Measurements from ENCODE around the gene GPR158.
"Not testable (repeated sequence)": the region's sequence is repeated elsewhere in the genome, so short reads cannot be mapped to it uniquely, and the experiment has no call there.

The GPR158 gene, protein sequence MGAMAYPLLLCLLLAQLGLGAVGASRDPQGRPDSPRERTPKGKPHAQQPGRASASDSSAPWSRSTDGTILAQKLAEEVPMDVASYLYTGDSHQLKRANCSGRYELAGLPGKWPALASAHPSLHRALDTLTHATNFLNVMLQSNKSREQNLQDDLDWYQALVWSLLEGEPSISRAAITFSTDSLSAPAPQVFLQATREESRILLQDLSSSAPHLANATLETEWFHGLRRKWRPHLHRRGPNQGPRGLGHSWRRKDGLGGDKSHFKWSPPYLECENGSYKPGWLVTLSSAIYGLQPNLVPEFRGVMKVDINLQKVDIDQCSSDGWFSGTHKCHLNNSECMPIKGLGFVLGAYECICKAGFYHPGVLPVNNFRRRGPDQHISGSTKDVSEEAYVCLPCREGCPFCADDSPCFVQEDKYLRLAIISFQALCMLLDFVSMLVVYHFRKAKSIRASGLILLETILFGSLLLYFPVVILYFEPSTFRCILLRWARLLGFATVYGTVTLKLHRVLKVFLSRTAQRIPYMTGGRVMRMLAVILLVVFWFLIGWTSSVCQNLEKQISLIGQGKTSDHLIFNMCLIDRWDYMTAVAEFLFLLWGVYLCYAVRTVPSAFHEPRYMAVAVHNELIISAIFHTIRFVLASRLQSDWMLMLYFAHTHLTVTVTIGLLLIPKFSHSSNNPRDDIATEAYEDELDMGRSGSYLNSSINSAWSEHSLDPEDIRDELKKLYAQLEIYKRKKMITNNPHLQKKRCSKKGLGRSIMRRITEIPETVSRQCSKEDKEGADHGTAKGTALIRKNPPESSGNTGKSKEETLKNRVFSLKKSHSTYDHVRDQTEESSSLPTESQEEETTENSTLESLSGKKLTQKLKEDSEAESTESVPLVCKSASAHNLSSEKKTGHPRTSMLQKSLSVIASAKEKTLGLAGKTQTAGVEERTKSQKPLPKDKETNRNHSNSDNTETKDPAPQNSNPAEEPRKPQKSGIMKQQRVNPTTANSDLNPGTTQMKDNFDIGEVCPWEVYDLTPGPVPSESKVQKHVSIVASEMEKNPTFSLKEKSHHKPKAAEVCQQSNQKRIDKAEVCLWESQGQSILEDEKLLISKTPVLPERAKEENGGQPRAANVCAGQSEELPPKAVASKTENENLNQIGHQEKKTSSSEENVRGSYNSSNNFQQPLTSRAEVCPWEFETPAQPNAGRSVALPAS (N-terminal part only)

DNA sequence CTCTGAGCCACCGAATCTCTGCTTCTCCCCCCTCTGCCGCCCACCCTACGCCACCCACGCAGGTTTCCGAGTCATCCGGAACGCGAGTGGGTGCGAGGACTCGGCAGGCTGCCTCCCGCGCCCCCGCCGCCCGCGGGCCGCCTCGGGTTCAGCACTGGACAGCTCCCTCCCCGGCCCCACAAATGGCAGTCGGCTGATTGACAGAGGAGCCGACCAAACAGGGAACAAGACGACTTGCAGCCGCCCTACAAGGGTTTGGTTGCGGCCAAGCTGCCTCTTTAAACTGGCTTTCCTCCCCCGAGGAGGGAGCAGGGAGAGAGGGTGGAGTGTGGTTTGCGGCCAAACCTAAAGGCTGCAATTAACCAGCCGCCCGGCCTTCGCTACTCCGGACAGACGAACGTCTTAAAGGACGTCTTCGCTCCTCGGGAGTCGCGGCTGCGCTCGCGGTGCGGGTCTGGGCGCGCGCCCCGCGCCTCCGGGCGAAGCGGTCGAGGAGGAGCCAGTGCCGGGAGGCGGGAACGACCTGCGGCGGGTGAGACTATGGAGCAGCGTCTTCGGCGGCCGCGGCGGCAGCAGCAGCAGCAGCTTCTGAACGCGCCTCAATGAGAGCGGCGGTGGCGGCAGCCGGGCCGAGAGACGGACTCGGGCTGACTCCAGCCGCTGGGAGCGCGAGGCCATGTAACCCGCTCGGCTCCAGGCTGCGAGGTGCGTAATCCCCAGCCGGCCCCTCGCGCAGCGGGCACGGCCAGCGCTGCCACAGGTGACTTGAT lies at the start of gene GPR158:
Gene GPR158, plus strand, starts transcription at position 541 of the 770 bp plus-strand sequence. CDS start 420 bp downstream, outside the sequence.
- peak; percentile 42 to 58 for DNase-seq

DNA sequence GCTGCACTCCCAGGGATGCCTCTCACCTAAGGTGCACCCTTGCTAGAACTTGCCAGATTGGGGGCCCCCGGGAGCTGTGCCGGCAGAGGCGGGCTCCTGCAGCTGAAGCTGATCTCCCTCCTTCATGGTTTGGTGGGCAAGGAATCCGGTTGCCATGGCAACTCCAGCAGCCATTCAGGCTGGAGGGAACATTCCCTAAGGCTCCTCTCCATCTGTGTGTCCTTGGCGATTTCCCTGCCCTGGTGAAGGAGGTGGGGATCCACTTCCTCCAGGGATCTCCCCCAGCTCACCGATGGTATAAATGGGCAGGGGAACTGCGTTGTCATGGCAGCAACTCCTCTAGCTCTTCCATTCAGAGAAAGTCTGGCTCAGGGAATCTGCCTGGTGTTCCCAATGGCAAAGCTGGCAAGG lies 49.6 kb upstream of the GPR158 start:
- no peak for DNase-seq

DNA sequence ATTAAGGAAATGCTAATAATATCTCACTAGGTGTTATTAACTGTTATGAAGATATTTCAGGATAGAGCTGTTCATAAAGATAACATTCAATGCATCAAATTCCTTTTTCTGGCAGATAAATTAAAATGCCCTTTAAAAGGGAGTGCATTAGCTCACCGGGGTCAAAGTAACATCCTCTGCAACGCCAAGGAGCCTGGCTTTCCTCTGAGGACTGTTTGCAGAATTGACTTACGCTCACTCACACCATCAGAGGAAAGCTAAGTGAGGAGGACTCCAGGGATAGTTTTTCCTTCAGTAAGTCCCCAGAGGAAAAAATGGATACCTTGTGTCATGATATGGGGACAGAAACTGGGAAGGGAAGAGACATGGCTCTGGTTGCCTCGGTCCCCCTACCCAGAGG lies 45.2 kb upstream of the GPR158 start:
- DNase-seq: no peak

DNA sequence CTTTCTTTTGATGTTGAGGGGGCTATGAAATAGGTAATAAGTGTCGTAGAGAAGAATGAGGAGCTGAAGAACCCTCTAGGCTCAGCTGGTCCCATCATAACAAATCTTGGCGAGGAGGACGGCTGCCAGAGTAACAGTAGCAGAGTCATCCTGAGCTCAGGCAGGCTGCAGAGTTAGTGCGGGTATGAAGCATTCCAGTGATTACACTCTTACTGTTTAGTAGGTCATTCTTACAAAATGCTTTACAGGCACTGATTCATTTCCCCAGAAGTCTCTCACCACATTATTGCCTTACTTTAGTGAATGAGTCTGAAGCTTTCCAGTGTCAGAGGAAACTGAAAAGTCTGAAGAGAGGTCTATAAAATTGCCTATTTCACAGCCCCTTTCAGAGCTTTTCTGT lies 43.9 kb upstream of the GPR158 start:
- no peak for DNase-seq

DNA sequence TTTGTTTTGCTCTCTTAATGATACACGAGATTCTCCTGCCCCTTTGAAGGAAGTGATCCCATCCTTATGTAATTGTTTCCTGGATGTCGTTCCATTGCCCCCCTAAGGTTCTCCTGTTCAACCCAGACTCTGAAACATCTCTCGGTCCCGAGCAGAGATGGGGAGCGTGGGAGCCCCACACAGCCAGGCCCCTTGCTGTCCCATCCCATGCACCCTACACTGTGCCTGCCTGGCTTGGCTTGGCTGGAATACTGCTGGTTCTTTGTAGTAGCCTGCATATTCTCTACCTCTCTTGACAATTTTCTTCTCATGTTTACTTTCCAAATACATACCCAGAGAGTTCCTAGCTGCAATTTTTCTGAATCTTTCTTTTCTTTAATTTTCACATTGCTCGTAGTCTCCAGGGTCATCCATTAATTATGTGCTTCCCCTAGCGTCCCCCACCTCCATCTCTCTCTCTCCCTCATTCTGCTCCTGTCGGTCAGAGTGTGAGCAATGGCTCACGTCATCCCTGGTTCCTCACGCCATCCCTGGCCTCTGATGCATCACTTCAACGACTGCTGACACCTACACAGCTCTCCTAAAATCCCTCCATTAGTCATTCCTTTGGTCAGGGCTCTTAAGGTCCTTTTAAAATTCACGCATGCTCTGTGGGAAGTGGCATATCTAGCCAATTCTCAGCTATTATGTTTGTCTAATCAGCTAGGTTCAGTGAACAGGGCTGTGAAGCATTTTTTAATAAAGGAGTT lies 32.5 kb upstream of the GPR158 start:
- DNase-seq: no peak

DNA sequence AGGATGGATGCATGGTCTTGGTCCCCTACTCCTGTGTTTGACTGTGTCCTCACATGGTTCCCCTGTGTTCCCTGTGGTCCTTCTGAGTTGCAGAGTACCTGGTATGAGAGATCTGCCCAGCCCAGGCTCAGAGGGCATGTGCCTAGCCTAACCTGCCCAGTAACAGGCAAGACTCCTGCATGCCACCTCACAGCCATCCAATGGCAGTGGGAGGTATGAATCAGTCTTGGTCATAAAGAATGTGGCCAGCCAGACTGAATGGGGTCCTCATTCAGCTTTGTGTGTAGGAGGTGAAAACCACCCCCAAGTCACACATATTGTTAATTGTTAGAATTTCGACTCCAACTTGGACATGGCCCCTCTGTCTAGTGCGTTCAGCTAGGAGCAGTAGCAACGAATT lies 17.2 kb upstream of the GPR158 start:
- DNase-seq: no peak

DNA sequence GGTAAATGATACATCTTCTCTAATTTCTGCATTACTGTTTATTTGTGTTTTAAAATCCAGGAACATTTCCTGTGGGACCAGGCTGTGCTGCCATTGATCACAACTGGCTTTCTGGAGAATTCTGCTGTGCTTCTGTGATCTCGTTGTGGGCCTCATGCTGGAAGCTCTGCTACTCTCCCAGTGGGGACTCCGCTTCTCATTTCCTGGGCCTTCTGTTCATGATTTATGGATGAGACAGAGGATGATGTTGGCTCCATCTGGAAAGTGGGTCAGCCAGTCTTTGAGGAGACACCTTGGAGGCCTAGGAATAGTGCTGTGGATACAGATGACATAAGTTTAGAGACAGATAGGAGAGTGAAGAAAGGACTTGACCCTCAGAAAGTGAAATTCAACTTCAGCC lies 15.2 kb upstream of the GPR158 start:
- no peak for DNase-seq

DNA sequence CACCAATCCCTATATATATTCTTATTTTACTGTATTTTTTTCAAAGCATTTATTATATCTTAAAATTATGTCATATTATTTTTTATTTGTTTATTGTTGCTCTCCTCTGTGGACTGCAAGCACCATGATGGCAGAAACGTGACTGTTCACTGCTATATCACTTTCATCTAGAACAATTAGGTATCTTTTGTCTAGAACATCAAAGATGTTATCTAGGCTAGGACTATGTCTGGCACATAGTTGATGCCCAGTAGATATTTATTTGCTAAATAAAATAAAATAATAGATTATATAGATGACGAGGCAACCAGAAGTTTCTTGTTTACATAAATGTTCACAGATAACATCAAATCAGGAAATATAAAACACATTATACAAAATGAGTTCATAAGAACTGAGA lies 12.4 kb upstream of the GPR158 start:
- no peak for DNase-seq

DNA sequence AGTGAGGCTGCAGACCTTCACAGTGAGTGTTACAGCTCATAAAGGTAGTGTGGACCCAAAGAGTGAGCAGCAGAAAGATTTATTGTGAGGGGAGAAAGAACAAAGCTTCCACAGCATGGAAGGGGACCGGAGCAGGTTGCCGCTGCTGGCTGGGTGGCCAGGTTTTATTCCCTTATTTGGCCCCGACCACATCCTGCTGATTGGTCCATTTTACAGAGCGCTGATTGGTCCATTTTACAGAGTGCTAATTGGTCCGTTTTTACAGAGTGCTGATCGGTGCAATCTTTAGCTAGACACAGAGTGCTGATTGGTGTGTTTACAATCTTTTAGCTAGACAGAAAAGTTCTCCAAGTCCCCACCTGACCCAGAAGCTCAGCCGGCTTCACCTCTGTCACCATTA lies 11.3 kb upstream of the GPR158 start:
- not testable (repeated sequence) for DNase-seq

DNA sequence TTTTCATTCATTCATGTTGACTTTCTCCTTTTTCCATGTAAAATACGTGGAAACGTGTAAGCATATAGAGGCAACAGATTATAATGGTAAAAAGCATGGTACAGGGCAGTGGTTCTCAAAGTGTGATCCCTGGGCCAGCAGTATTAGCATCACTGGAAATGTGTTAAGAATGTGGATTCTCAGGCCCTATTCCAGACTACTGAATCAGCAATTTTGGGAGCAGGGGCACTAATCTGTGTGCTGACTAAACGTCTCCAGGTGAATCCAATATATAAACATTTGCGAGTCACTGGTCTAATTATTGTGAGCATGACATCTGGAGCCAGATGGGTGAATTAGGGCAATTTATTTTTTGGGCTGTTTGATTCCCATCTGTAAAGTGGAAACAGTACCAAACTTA lies 5.1 kb upstream of the GPR158 start:
- DNase-seq: no peak

DNA sequence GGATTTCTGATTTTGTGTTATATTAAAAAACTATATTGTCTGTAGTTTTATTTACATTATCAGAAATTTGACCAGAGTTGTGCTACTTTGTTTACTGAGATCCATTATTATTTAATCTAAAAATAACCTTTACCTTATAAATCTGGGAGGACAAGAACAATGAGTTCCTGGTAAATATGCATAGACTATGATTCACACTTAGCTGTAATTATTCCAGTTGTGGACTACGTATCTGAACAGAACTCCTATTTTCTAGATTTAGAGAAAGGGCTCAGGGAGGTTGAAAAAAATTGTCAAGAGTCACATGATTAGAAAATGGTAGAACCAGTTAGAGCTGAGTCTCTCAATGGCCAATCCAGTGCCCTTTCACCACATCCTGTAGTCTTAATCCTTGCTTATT lies 4.2 kb upstream of the GPR158 start:
- DNase-seq: no peak

DNA sequence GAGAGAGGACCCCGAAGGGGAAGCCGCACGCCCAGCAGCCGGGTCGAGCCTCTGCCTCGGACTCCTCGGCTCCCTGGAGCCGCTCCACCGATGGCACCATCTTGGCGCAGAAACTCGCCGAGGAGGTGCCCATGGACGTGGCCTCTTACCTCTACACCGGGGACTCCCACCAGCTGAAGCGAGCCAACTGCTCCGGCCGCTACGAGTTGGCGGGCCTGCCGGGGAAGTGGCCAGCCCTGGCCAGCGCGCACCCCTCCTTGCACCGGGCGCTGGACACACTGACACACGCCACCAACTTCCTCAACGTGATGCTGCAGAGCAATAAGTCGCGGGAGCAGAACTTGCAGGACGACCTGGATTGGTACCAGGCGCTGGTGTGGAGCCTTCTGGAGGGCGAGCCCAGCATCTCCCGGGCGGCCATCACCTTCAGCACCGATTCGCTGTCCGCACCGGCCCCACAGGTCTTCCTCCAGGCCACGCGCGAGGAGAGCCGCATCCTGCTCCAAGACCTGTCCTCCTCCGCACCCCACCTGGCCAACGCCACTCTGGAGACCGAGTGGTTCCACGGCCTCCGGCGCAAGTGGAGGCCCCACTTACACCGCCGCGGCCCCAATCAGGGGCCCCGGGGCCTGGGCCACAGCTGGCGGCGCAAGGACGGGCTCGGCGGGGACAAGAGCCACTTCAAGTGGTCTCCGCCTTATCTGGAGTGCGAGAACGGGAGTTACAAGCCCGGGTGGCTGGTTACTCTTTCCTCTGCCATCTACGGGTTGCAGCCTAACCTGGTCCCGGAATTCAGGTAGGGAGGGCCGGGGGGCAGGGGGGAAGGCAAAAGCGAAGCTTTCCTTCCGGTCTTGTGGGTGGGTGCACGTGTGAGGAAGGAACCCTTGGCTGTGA lies 973 bp downstream of the GPR158 start:
- no peak for DNase-seq

DNA sequence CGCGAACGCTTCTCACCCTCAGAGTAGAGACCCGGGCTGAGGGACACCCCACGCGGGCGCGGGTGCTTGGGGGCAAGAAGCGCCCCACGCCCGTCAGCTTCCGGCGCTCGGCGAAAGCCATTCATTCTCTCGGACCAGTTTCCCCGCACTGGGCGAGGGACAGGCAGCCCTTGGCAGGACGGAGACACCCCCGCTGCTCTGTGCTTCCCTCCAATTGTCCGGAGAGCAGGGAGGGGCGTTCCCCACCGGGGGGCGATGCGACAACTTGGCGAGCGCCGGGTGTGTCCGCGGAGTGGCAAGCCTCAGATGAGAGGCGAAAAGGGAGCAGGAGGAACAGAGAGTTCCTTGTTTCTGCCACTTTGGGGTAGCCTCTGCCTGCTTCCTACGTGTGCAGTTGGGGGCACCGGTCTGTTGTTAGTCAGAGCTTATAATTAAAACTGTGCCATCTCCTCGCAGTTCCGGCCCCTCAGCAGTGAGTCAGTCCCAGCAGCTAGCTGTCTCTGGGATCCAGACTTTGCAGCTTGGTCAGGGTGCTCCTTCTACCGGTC lies 1.7 kb downstream of the GPR158 start:
- DNase-seq: no peak

DNA sequence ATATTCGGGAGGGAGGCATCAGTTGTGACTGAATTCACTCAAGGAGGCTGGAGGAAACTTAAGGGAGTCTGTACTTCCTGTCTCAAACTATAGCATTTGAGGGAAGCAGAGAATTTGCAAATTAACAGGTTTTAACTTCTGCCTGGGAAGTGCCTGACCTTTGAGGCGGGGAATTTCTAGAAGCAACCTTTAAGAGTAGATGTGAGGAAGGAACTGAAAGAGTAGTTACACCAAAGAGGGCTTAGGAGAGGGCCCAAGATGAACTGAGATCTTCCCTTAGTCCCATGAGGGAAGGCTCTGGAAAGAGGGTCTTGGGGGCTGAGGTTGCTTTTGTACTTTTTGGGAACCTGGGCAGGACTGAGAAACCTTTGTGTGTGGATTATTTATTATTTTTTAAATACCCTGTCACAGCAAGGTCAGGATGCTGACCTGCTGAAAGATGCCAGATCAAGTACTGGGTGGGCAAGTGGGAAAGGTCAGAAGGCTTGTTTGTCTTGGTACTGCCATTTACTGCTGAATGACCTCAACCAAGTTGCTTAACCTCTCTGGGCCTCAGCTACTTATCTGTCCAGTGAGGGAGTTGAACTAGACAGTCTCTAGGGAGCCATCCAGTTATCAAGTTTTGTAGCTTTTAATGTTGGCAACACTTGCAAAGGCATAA lies 2.4 kb downstream of the GPR158 start:
- no peak for DNase-seq

DNA sequence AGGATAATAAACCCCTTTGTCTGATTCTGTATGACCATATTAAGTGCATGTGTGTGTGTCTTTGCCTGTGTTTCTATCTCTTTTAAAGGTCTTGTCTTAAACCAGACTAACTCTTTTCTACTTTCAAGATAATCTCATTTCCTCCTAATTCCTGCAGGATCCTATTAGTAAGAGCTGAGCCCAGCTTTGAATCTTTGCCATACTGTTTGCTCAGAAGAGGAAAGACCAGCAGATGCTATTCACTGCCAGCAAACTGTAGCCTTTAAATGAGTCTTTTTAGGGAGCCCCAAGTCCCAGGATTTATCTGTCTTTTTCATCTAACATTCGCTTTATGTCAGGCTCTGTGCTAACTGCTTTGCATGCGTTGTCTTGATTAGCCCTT lies 2.9 kb downstream of the GPR158 start:
- DNase-seq: no peak

DNA sequence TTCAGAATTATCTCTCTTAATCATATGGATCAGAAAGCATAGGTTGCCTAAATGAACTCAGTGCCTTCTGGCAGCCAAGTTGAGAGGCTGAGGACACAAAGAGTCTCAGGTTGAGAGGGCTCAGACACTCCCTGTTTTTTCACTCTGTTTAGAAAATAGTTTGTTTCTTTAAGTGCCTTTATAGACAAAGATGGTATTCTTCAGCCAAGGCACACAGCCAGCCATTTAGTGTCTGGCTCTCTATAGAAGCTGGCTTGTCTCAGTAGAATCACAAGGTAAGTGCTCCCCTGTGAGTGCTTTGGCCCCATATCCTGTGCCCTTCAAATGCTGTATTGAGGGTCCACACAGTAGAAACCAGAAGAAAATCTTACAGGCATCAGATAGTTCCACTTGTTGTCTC lies 3.6 kb downstream of the GPR158 start:
- no peak for DNase-seq

DNA sequence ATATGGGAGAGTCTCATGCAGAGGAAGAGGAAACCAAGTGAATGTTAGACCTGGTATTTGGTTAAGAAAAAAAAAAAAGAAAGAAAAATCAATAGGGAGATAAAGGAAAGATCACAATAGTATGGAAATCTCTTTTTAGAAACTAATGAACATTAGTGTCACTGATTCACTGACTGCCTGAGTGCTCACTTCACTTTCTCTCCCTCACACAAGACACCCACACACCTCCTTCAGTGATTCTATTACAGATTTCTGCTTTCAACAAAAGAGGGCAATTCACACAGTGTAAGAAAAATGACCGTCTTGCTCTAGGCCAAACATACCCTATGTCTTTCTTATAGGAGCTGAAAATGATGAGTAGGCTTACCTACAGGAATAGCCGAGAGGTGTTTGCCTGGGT lies 6.0 kb downstream of the GPR158 start:
- DNase-seq: no peak

DNA sequence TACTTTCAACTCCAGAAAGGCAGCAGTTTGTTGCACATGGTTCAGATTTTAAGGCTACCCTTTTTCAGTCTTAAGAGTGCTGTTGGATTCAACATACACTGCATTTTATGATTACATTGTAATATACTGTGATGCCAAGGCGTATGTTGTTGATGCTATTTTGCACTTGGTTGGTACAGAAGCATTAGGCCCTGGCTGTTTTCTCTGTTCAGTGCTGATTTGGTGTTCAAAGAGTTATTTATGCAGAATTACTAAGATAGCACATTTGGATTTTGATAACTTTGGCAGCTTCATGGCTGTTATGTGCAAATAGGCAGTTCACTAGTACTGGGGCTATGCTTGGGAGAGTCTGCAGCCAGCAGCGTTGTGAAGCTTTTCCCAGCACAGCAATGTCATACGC lies 7.8 kb downstream of the GPR158 start:
- no peak for DNase-seq

DNA sequence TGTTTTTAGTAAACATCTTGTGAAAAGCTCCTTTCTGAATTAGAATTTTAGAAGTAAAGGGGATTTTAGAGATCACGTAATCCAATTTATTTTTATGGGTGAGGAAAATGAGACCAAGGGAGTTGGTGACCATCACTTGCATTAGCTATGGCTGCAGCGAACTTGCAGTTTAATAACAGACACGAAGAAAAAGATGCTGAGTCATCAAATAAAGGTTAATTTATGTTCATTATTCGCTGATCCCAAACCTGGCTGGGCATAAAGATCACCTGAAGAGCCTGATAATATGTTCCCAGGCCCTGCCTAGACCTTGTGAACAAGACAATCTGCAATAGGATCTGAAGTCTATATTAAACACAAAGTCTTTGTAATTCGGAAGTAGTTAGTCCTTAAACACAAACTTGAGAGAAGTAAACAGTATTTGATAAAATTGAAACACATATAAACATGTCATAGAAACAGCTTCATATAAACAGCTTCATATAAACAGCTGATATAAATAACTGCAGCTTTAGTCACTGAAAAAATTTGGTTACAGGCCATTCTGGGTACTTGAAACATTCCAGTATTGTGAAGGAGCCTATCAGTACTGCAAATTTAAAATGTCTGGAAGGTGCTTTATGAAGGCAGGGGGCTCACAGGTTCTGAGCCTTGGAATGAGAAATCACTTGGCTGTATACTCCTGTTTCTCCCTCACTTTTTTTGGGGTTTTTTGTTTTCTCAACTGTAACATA lies 16.5 kb downstream of the GPR158 start:
- DNase-seq: no peak

All from stimulated activated CD4-positive, alpha-beta T cell treated with anti-CD3 and anti-CD28 coated beads, Interleukin-4, amount 100 ng/mL, for 4 hours (primary cell).